Psoas muscle (tissue), 8 donors: Measurements from ENCODE around the gene MGAT5B. TPM values are rescaled to one million over a fixed set of nuclear protein-coding genes. Genes with fewer than 3 reads are reported as not detected.

ENCODE experiments used
- ATAC-seq, 4 donors: fragments of 200-7000 bp; cut with Tn5 transposase; one replicate each; pipeline ENCODE4 v1.9.1; 2020; ENCODE audit warnings: moderate library complexity in 3 of 4, mild to moderate bottlenecking in 2 of 4
- DNase-seq, 2 donors: peaks; one replicate each; pipeline ENCODE4 v3.0.0-alpha.2; 2020
- H3K27ac ChIP-seq: fragments of 200-600 bp; one replicate; pipeline ENCODE4 v1.8.0; 2022
- H3K27me3 ChIP-seq, 3 donors: fragments of 200-600 bp in 1 of 3; one replicate each; pipeline versions ENCODE4 v1.6.1 to v1.8.0; 2013 to 2022; ENCODE audit warnings: low read length in 2 of 3, mild to moderate bottlenecking in 2 of 3, moderate library complexity in 1 of 3; ENCODE audit not compliant: insufficient read depth in 3 of 3
- H3K36me3 ChIP-seq, 2 donors: fragments of 200-600 bp in 1 of 2; one replicate each; pipeline versions ENCODE4 v1.6.1 to v1.8.0; 2013 to 2022; ENCODE audit warnings: low read depth in 1 of 2, mild to moderate bottlenecking in 1 of 2, moderate library complexity in 1 of 2; ENCODE audit not compliant: insufficient read depth in 1 of 2
- H3K4me1 ChIP-seq: fragments of 200-600 bp; one replicate; pipeline ENCODE4 v1.8.0; 2022
- H3K4me3 ChIP-seq: fragments of 200-600 bp; one replicate; pipeline ENCODE4 v1.8.0; 2022; ENCODE audit warnings: mild to moderate bottlenecking
- H3K9me3 ChIP-seq: fragments of 200-600 bp; one replicate; pipeline ENCODE4 v1.8.0; 2022
- CTCF ChIP-seq: fragments of 200-600 bp; IDR thresholded peaks from one replicate; pipeline ENCODE4 v1.8.0; 2022; ENCODE audit warnings: antibody characterized with exemption
- WGBS, 3 donors: extraction: QIAGEN DNeasy Blood & Tissue Kit; methylation state at CpG; one replicate each; pipeline versions ENCODE4 v1.1.6 to v1.1.7; 2013; 5-methylcytosine and 5-hydroxymethylcytosine counted together
- intact Hi-C, 2 donors: fragments of 100-400 bp; cut with DNase I; formaldehyde crosslinking; loops; one replicate each; pipeline versions ENCODE4 v1.11.0 to v1.14.2; 2022
- polyA plus RNA-seq, 3 donors: library from polyadenylated mRNA; stranded (reverse); fragments of 200-250 nt; gene quantifications; one replicate each; pipeline ENCODE4 v1.2.3, GENCODE V29; 2013
- total RNA-seq, 4 donors: library from RNA; stranded (reverse); fragmentation: NEBNext Ultra II Directional in 2 of 4; extraction: Animal tissue kit (Norgen Biotek cat#: 25700) in 2 of 4; gene quantifications; one replicate each; pipeline versions ENCODE4 v1.2.1 to v1.2.4, GENCODE V29; 2021 to 2023
- donor health status: healthy with polysubstance abuse.
- donor health status: DM: no; HTN: no; CAD: no; lungs with moderate emphysema.
- donor health status: Bipolar disorder and iron deficiency.
- donor health status: healthy.
- donor health status: DM: yes; HTN: yes; CAD: no.
- donor health status: DM: no; HTN: no; CAD: no.
- donor health status: DM: no; HTN: no; CAD: no.
- donor health status: DM: yes; HTN: yes; CAD: no.

MGAT5B gene
- total and polyA plus RNA-seq, 7 donors, result 0.03 to 0.34 (median 0.05) TPM; not detected in 3

- Histone ChIP-seq H3K36me3 (no peaks in the 10 kb centered on the region), H3K9me3 (no peaks in the 10 kb centered on the region), H3K27me3 (peaks cover 0 to 6% (median 5%) of the 10 kb centered on the region in 3 donors), H3K27ac (no peak overlapping the region), H3K4me3 (no peak overlapping the region), H3K4me1 (no peaks in the 10 kb centered on the region)
- no peak for TF ChIP-seq CTCF
- intact Hi-C loops, result no loop called here
- DNase-seq, result peak in 1 of 2 donors; percentile 67
- peak; percentile 47 to 90 (median 74) for ATAC-seq
- WGBS, 3 donors, result 39 to 53% (median 45%) methylated on average over 14 to 15 of the region's 15 CpGs
These were observed 49.6 kb downstream of the MGAT5B start for GRCh38 chr17:76917829-76918228.

GRCh38 chr17:76918811-76919210 is 50.6 kb downstream of the MGAT5B start:
- Histone ChIP-seq H3K4me3 (no peak overlapping the region), H3K27me3 (peaks cover 0 to 10% (median 5%) of the 10 kb centered on the region in 3 donors), H3K36me3 (no peaks in the 10 kb centered on the region), H3K27ac (no peak overlapping the region), H3K9me3 (no peaks in the 10 kb centered on the region), H3K4me1 (no peaks in the 10 kb centered on the region)
- intact Hi-C loops, result no loop called here
- ATAC-seq (no peak), DNase-seq (no peak)
- no peak for TF ChIP-seq CTCF
- WGBS, 3 donors, result 30 to 48% (median 47%) methylated on average over 6 of the region's 6 CpGs

- no peak for TF ChIP-seq CTCF
- WGBS, 3 donors, result 47 to 60% (median 52%) methylated on average over 13 of the region's 13 CpGs
- H3K36me3 ChIP-seq, result no peaks in the 10 kb centered on the region
- DNase-seq (no peak), ATAC-seq (no peak)
- H3K4me3 ChIP-seq, result no peak overlapping the region
- H3K27me3 ChIP-seq, result peaks cover 0 to 12% (median 5%) of the 10 kb centered on the region in 3 donors
- H3K9me3 ChIP-seq, result no peaks in the 10 kb centered on the region
- H3K4me1 ChIP-seq, result no peaks in the 10 kb centered on the region
- H3K27ac ChIP-seq, result no peak overlapping the region
- intact Hi-C loops, result no loop called here
These were observed 52.3 kb downstream of the MGAT5B start for GRCh38 chr17:76920364-76921139.

- no peak for TF ChIP-seq CTCF
- intact Hi-C loops, result no loop called here
- Histone ChIP-seq H3K9me3 (no peaks in the 10 kb centered on the region), H3K4me1 (no peaks in the 10 kb centered on the region), H3K27me3 (peaks cover 0 to 12% (median 5%) of the 10 kb centered on the region in 3 donors), H3K4me3 (no peak overlapping the region), H3K27ac (no peak overlapping the region), H3K36me3 (no peaks in the 10 kb centered on the region)
- no peak for ATAC-seq
- WGBS, 3 donors, result 61 to 75% (median 70%) methylated on average over 12 of the region's 12 CpGs
- DNase-seq, result no peak
These were observed 53.3 kb downstream of the MGAT5B start for GRCh38 chr17:76921340-76922036.
